ENCODE measurements around the gene COL5A3. TPM values are rescaled to one million over a fixed set of nuclear protein-coding genes. Genes with fewer than 3 reads are reported as not detected.

Gene COL5A3
- total and polyA plus RNA-seq, 12 donors = 3.8 to 35.6 (median 10.7) TPM

DNA sequence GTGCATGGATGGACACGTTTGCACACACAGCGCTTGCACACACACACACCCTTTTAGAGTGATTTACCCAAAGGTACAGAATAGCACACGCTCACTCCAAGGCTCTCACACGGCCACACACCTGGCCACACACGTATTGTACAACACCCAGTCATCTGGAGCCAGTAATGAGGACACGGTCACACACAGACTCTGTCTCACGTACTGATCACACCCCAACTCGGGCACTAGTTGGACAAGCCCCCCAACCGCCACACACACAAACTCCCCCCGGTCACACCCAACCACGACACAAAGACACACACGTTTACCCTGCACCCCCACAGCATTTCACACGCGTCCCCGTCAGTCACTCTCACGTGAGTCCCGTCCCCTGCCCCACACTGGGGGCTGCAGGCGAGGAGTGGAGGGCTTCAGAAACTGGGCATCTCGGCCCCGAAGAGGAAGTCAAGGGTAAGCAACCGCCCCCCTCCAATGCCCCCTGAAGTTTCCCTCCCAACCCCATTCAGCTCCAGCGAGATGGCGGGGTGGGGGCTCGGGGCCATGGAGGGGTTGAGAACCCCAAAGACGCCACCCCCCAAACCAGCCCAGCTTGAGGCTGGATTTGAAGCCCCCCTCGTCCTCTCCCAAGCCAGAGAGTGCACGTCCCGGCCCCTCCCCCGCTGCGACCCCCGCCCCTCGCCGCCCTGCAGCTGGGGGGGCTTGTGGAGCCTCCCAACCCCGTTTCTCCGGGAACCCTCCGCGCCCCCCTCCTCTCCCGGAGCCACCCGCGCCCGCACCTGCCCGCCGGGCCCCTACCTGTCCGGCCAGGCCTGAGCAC is 74.6 kb downstream of the COL5A3 start:
- Histone ChIP-seq H3K36me3 (no peaks in the 10 kb centered on the region), H3K4me1 (peaks cover 4 to 38% (median 16%) of the 10 kb centered on the region in 9 donors), H3K27ac (no peak overlapping the region), H3K9me3 (peaks cover 0 to 3% (median 0%) of the 10 kb centered on the region in 11 donors), H3K4me3 (peak overlapping the region; percentile 7 to 42 (median 27)), H3K27me3 (peaks cover 0 to 81% (median 68%) of the 10 kb centered on the region in 7 donors)
- intact Hi-C loops (cut with DNase I) = loop anchor here in 3 of 10 donors (10.0 kb wide), 3 partner anchors 179 to 459 kb away; partner anchors contain the start of genes EIF3G (in 1 of the 3), MRPL4 (in 1 of the 3) and P2RY11 (in 1 of the 3)
- TF ChIP-seq, protein P1, sequence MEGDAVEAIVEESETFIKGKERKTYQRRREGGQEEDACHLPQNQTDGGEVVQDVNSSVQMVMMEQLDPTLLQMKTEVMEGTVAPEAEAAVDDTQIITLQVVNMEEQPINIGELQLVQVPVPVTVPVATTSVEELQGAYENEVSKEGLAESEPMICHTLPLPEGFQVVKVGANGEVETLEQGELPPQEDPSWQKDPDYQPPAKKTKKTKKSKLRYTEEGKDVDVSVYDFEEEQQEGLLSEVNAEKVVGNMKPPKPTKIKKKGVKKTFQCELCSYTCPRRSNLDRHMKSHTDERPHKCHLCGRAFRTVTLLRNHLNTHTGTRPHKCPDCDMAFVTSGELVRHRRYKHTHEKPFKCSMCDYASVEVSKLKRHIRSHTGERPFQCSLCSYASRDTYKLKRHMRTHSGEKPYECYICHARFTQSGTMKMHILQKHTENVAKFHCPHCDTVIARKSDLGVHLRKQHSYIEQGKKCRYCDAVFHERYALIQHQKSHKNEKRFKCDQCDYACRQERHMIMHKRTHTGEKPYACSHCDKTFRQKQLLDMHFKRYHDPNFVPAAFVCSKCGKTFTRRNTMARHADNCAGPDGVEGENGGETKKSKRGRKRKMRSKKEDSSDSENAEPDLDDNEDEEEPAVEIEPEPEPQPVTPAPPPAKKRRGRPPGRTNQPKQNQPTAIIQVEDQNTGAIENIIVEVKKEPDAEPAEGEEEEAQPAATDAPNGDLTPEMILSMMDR (IDR thresholded peaks at IDR 0.05) = no peak
- 1 to 2% methylated on average over 38 to 44 of the region's 44 CpGs for WGBS, 2 donors
- DNase-seq = no peak
- no peak for ATAC-seq

DNA sequence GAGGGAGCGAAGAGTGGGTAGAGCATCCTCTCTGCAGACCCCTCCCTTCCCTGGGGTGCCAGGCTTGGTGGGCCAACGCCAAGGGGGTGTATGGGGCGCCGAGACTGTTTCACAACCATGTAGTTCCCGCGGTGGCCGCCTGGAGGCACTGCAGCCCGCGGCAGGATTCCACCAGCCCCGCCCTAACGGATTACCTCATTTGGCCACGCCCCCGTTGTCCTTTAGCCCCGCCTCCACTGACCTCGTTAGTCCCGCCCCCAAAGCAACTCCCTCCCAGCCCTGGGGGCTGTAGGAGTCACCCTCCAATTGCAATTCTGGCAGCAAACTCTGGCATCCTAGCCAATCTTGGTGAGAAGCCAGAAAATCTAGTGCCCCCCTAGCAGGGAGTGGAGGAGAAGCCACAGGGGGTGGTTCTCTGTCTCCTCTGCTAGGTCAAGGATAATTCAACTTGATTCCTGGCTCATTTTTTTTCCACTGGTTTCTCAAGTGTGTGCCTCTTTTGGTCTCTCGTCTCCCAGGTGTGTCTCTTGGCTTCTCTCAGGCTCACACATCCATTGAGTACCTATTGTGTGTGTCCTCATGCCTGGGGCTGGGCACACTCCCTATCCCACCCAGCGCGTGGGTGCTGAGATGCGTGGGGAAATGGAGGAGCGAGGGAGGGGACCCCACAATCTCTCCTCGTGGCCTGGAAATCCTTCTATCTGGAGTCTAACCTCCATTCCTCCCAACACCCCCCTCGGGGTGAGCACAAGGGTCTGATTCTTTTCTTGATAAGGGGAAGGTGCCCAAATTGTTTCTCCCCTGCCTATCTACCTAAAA is 76.0 kb downstream of the COL5A3 start:
- intact Hi-C loops (cut with DNase I) = loop anchor here in 8 of 10 donors (1.0 to 10.0 kb wide), 9 partner anchors 93 to 460 kb away; partner anchors contain the start of genes MRPL4 (in 3 of the 8), P2RY11 (in 2 of the 8) and EIF3G (in 1 of the 8)
- Histone ChIP-seq H3K36me3 (no peaks in the 10 kb centered on the region), H3K4me3 (no peak overlapping the region), H3K27me3 (peaks cover 0 to 77% (median 68%) of the 10 kb centered on the region in 7 donors), H3K4me1 (peaks cover 4 to 39% (median 17%) of the 10 kb centered on the region in 9 donors), H3K9me3 (no peaks in the 10 kb centered on the region), H3K27ac (no peak overlapping the region)
- TF ChIP-seq, protein P1 (IDR thresholded peaks at IDR 0.05) = peak; percentile 69 to 88 (median 80)
- 10% methylated on average over 23 of the region's 23 CpGs for WGBS, 2 donors
- DNase-seq (peak; percentile 59 to 80), ATAC-seq (peak; percentile 65 to 87 (median 76))

DNA sequence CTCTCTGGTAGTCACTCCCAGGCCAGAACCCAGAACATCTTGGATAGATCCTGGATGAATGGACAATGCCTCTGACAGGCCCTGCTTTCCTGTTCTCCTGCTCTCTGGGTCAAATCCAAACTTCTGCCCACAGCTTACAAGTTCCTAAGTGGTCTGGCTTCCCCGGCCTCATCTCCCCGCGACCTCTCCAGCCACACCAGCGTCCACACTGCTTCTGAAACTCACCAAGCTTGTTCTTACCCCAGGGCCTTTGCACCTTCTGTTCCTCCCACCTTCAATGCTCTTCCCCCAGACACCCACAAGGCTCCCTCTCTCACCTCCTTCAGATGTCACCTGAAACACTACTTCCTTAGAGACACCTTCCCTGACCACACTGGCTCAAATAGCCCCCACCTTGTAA is 77.5 kb downstream of the COL5A3 start:
- intact Hi-C loops (cut with DNase I) = loop anchor here in 8 of 10 donors (1.0 to 10.0 kb wide), 10 partner anchors 94 to 462 kb away; partner anchors contain the start of genes MRPL4 (in 3 of the 8), P2RY11 (in 2 of the 8) and EIF3G (in 1 of the 8)
- Histone ChIP-seq H3K36me3 (no peaks in the 10 kb centered on the region), H3K4me3 (no peak overlapping the region), H3K9me3 (no peaks in the 10 kb centered on the region), H3K27ac (no peak overlapping the region), H3K4me1 (peaks cover 4 to 39% (median 17%) of the 10 kb centered on the region in 9 donors), H3K27me3 (peaks cover 0 to 68% (median 61%) of the 10 kb centered on the region in 7 donors)
- WGBS, 2 donors = 89 to 92% methylated on average over 4 of the region's 4 CpGs
- ATAC-seq (no peak), DNase-seq (no peak)
- TF ChIP-seq, protein P1 (IDR thresholded peaks at IDR 0.05) = no peak

DNA sequence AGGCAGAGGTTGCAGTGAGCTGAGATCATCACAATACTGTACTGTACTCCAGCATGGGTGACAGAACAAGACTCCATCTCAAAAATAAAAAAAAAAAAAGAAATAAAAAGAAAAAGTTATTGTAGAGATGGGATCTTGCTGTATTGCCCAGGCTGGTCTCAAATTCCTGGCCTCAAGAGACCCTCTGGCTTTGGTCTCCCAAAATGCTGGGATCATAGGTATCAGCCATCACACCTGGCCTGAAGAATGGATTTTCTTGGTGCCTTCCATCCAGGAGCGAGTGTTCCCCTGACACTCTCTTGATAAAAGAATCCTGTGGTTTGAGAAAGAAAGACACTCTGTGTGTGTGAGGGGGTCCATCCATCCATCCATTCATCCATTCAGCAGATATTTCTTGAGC is 78.7 kb downstream of the COL5A3 start:
- no peak overlapping the region for H3K4me3 ChIP-seq
- no peaks in the 10 kb centered on the region for H3K9me3 ChIP-seq
- 66 to 93% methylated on average over 1 of the region's 1 CpG for WGBS, 2 donors
- H3K36me3 ChIP-seq = no peaks in the 10 kb centered on the region
- ATAC-seq (no peak), DNase-seq (no peak)
- intact Hi-C loops (cut with DNase I) = loop anchor here (1.0 to 10.0 kb wide), 14 partner anchors 69 to 463 kb away; partner anchors contain the start of genes MRPL4 (in 3 of the 10), P2RY11 (in 2 of the 10) and EIF3G (in 1 of the 10)
- TF ChIP-seq, protein P1 (IDR thresholded peaks at IDR 0.05) = no peak
- H3K27me3 ChIP-seq = peaks cover 0 to 56% (median 50%) of the 10 kb centered on the region in 7 donors
- H3K4me1 ChIP-seq = peaks cover 3 to 36% (median 15%) of the 10 kb centered on the region in 9 donors
- H3K27ac ChIP-seq = no peak overlapping the region

Measured in heart right ventricle (tissue), 16 donors.